ENCODE data around the gene CILP2.

DNA sequence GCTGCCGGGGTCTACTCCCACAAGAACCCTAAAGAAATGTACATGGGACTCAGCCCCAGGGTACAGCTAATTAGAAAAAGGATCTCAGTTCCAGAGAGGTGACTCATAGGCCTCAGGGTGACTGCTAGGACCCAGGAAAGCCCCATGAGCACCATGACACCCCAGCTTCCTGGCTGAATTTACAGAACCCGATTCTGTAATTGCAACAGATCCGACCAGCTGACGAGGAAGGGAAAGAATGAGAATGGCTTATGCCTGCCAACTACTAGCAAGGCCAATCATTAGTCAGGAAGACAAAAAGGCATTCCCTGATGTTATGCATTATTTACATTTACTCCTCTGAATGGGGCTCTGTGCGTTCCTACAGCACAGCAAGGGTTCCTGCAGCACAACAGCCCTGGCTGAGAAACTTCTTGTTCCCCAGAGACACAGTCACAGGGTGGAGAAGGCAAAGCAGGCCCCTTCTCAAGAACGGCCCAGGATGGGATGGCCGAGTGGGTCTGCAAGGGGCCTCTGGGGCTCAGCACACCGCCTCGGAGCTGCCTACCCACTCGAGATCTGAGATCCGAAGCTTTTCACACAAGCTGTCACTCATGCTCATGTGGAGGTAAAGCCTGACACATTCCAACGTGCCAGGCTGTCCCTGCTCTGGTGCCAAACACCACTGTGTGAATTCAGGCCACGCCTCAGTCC, 53.2 kb downstream of the CILP2 start:
- TF ChIP-seq, protein P1, sequence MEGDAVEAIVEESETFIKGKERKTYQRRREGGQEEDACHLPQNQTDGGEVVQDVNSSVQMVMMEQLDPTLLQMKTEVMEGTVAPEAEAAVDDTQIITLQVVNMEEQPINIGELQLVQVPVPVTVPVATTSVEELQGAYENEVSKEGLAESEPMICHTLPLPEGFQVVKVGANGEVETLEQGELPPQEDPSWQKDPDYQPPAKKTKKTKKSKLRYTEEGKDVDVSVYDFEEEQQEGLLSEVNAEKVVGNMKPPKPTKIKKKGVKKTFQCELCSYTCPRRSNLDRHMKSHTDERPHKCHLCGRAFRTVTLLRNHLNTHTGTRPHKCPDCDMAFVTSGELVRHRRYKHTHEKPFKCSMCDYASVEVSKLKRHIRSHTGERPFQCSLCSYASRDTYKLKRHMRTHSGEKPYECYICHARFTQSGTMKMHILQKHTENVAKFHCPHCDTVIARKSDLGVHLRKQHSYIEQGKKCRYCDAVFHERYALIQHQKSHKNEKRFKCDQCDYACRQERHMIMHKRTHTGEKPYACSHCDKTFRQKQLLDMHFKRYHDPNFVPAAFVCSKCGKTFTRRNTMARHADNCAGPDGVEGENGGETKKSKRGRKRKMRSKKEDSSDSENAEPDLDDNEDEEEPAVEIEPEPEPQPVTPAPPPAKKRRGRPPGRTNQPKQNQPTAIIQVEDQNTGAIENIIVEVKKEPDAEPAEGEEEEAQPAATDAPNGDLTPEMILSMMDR (tag by site-specific recombination; IDR thresholded peaks at IDR 0.05), result no peak
- TF ChIP-seq BCL11B (tag by site-specific recombination; IDR thresholded peaks at IDR 0.05; ENCODE audit: low read depth), result no peak
- TF ChIP-seq, protein P2, sequence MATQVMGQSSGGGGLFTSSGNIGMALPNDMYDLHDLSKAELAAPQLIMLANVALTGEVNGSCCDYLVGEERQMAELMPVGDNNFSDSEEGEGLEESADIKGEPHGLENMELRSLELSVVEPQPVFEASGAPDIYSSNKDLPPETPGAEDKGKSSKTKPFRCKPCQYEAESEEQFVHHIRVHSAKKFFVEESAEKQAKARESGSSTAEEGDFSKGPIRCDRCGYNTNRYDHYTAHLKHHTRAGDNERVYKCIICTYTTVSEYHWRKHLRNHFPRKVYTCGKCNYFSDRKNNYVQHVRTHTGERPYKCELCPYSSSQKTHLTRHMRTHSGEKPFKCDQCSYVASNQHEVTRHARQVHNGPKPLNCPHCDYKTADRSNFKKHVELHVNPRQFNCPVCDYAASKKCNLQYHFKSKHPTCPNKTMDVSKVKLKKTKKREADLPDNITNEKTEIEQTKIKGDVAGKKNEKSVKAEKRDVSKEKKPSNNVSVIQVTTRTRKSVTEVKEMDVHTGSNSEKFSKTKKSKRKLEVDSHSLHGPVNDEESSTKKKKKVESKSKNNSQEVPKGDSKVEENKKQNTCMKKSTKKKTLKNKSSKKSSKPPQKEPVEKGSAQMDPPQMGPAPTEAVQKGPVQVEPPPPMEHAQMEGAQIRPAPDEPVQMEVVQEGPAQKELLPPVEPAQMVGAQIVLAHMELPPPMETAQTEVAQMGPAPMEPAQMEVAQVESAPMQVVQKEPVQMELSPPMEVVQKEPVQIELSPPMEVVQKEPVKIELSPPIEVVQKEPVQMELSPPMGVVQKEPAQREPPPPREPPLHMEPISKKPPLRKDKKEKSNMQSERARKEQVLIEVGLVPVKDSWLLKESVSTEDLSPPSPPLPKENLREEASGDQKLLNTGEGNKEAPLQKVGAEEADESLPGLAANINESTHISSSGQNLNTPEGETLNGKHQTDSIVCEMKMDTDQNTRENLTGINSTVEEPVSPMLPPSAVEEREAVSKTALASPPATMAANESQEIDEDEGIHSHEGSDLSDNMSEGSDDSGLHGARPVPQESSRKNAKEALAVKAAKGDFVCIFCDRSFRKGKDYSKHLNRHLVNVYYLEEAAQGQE (tag by site-specific recombination; IDR thresholded peaks at IDR 0.05), result no peak
